ENCODE data around the gene ARL16.

Gene ARL16

DNA sequence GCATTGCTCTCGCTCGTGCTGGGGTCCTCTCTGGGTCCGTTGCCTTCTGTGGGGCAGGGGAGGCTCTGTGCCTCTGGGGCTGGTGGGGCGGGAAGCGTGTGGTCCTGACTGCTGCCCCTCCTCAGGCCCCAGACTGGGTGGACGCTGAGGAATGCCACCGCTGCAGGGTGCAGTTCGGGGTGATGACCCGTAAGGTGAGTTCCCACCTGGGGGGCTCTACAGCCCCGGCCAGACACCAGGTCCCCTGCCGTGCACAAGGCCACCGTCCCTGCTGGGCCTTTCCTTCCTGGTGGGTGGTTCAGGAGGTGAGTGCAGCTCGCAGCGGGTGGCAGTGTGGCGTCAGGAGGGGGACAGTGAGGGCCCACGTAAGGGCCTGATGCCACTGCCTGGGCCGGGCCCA is 7.0 kb upstream of the ARL16 start:
- H3K4me1 ChIP-seq (ENCODE audit: control insufficient read depth, insufficient read depth, low read length), result no peaks in the 10 kb centered on the region
- no peaks in the 10 kb centered on the region for H3K9me3 ChIP-seq (ENCODE audit: control insufficient read depth, insufficient read depth, low read depth, low read length)
- peaks cover 98% of the 10 kb centered on the region for H3K36me3 ChIP-seq (ENCODE audit: control insufficient read depth, insufficient read depth, low read length)
- H3K27ac ChIP-seq (ENCODE audit: low read depth, low read length), result no peak overlapping the region
- no peak overlapping the region for H3K9ac ChIP-seq (ENCODE audit: low read length)
- no peak overlapping the region for H3K4me3 ChIP-seq (ENCODE audit: low read depth, low read length)
- H3K27me3 ChIP-seq (ENCODE audit: control insufficient read depth, insufficient read depth, low read length), result no peaks in the 10 kb centered on the region

DNA sequence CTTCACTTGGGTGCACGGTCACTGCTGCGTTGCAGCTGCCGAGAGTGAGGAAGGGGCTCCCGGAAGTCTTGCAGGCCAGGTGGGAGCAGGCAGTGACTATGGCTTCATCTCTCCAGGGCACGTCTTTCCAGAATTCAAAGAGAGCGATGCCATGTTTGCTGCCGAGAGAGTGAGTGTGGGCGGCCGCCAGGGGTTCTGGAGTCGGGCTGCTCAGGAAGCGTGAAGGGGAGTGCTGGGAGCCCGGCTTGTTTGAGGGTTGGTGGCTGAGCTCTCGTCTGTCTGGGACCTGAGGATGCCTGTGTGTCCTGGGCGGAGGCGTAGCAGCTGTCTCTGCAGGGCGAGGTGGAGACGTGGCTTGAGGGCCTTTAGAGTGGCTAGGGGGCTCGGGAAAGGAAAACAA is 6.5 kb upstream of the ARL16 start:
- H3K9me3 ChIP-seq (ENCODE audit: control insufficient read depth, insufficient read depth, low read depth, low read length), result no peaks in the 10 kb centered on the region
- H3K27ac ChIP-seq (ENCODE audit: low read depth, low read length), result no peak overlapping the region
- peaks cover 98% of the 10 kb centered on the region for H3K36me3 ChIP-seq (ENCODE audit: control insufficient read depth, insufficient read depth, low read length)
- H3K27me3 ChIP-seq (ENCODE audit: control insufficient read depth, insufficient read depth, low read length), result no peaks in the 10 kb centered on the region
- H3K4me1 ChIP-seq (ENCODE audit: control insufficient read depth, insufficient read depth, low read length), result peaks cover 3% of the 10 kb centered on the region; the same call in 1 of the 2 replicates
- no peak overlapping the region for H3K9ac ChIP-seq (ENCODE audit: low read length)
- no peak overlapping the region for H3K4me3 ChIP-seq (ENCODE audit: low read depth, low read length)

DNA sequence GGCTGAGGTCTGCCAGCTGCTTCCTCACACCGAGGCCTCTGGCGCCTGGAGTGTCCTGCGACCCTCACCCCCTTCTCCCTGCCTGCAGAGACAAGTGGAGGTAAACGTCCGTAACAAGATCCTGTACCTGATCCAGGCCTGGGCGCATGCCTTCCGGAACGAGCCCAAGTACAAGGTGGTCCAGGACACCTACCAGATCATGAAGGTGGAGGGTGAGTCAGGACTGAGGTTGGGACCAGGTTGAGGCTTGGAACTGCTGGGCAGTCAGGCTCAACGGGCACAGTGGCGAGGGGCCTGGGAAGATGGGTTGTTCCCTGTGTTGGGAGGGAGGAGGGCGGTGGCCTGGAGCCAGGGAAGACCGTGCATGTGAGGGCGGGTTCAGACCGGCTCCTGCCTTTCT is 5.0 kb upstream of the ARL16 start:
- Histone ChIP-seq H3K4me1 (ENCODE audit: control insufficient read depth, insufficient read depth, low read length) (peaks cover 9% of the 10 kb centered on the region), H3K27ac (ENCODE audit: low read depth, low read length) (no peak overlapping the region), H3K9me3 (ENCODE audit: control insufficient read depth, insufficient read depth, low read depth, low read length) (no peaks in the 10 kb centered on the region), H3K4me3 (ENCODE audit: low read depth, low read length) (no peak overlapping the region), H3K36me3 (ENCODE audit: control insufficient read depth, insufficient read depth, low read length) (peaks cover 84% of the 10 kb centered on the region), H3K27me3 (ENCODE audit: control insufficient read depth, insufficient read depth, low read length) (no peaks in the 10 kb centered on the region), H3K9ac (ENCODE audit: low read length) (no peak overlapping the region)

DNA sequence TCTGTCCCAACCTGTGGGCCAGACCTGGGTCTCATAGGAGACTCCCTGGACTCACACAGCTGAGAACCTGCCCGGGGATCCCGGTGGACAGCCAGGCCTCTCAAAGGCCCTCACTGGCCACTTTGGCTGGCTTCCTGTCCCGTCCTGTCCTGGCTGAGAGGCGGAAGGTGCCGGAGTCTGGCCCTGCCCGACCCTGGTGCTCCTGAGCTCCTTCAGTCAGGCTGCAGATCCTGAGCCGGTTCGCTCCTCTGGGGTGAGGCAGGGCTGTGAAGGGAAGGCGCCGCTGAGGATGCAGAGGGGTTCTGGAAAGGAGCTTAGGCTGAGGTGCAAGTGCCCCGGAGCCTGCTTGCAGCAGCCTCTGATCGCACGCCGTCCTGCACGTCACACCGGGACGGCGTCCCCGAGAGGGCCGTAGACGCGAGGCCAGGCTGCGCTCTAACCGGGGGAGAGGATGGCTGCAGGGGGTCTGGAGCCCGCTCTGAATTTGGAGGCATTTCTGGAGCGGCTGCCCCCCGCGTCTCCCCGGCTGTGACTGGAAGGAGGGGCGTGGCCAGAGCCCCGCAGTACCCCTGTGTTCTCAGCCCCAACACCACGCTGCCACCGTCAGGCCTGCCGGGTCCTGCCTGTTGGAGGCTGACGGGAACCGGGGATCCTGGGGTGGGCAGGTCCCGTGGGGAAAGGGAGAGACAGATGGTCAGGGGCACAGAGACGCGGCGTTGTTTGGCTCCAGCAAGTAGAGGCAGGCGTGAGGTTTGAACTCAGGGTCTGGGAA is 4.4 kb upstream of the ARL16 start:
- Histone ChIP-seq H3K9me3 (ENCODE audit: control insufficient read depth, insufficient read depth, low read depth, low read length) (no peaks in the 10 kb centered on the region), H3K36me3 (ENCODE audit: control insufficient read depth, insufficient read depth, low read length) (peaks cover 77% of the 10 kb centered on the region), H3K4me1 (ENCODE audit: control insufficient read depth, insufficient read depth, low read length) (peaks cover 9% of the 10 kb centered on the region), H3K4me3 (ENCODE audit: low read depth, low read length) (no peak overlapping the region), H3K27ac (ENCODE audit: low read depth, low read length) (no peak overlapping the region), H3K9ac (ENCODE audit: low read length) (no peak overlapping the region), H3K27me3 (ENCODE audit: control insufficient read depth, insufficient read depth, low read length) (no peaks in the 10 kb centered on the region)

DNA sequence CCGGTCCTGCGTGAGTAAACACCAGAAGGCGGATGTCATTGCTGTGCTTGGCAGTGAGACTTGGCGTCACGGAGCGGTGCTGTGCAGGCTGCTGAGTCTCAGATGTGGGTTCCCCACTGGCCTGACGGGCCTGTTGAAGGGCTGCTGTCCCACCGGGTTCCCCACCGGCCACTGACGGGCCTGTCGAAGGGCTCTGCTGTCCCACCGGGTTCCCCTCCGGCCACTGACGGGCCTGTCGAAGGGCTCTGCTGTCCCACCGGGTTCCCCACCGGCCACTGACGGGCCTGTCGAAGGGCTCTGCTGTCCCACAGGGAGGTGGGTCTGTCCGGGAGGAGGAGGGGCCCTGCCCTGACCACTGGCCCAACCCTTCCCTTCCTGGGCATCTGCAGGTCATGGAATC is 3.0 kb upstream of the ARL16 start:
- H3K9ac ChIP-seq (ENCODE audit: low read length), result no peak overlapping the region
- H3K4me3 ChIP-seq (ENCODE audit: low read depth, low read length), result no peak overlapping the region
- H3K4me1 ChIP-seq (ENCODE audit: control insufficient read depth, insufficient read depth, low read length), result peaks cover 14% of the 10 kb centered on the region
- no peaks in the 10 kb centered on the region for H3K27me3 ChIP-seq (ENCODE audit: control insufficient read depth, insufficient read depth, low read length)
- no peaks in the 10 kb centered on the region for H3K9me3 ChIP-seq (ENCODE audit: control insufficient read depth, insufficient read depth, low read depth, low read length)
- no peak overlapping the region for H3K27ac ChIP-seq (ENCODE audit: low read depth, low read length)
- peaks cover 69% of the 10 kb centered on the region for H3K36me3 ChIP-seq (ENCODE audit: control insufficient read depth, insufficient read depth, low read length)

DNA sequence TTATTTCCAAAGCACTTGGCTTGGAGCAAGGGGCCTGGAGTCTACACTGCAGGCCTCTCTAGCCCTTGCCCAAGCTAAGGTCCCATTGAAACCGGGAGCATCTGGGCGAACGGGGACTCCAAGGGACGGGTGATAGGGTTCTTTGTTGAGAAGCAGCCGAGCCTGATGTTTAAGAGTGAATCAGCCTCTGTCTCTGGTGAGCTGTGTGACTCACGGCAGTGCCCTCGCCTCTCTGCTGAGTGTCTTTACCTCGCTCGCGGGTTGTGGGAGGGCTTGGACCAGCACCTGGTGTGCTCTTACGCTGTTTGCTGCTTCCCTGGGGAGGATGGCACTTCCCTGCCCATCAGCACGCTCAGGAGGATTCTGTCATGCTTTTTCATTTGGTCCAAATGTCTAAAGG is 1.5 kb upstream of the ARL16 start:
- peaks cover 59% of the 10 kb centered on the region for H3K36me3 ChIP-seq (ENCODE audit: control insufficient read depth, insufficient read depth, low read length)
- H3K4me3 ChIP-seq (ENCODE audit: low read depth, low read length), result peak overlapping the region; percentile 75
- H3K9me3 ChIP-seq (ENCODE audit: control insufficient read depth, insufficient read depth, low read depth, low read length), result no peaks in the 10 kb centered on the region
- peak overlapping the region; percentile 77 for H3K9ac ChIP-seq (ENCODE audit: low read length)
- peaks cover 14% of the 10 kb centered on the region for H3K4me1 ChIP-seq (ENCODE audit: control insufficient read depth, insufficient read depth, low read length)
- H3K27me3 ChIP-seq (ENCODE audit: control insufficient read depth, insufficient read depth, low read length), result no peaks in the 10 kb centered on the region
- no peak overlapping the region for H3K27ac ChIP-seq (ENCODE audit: low read depth, low read length)

DNA sequence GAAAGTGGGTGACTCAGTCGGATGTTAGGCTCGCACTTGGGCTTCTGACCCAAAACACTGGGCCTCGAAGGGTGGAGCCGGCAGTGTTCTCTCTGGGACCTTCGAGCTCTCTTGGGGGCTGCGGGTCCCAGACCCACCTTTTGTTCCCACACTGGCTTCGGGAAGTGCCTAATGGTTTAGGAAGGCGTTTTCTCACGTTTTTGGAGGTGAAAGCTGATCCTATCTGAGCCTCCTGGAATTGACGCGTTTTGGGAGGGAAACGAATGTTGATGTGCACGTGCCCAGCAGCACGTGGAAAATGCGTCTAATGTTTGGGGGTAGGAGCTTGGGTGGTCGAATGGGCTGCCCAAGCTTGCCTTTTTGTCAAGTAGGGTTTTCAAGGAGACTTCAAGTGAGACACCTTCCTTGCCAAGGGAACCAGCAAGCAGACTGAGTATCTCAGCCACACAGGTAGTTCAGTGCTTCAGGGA is 880 bp upstream of the ARL16 start:
- Histone ChIP-seq H3K4me3 (ENCODE audit: low read depth, low read length) (peak overlapping the region; percentile 75), H3K9me3 (ENCODE audit: control insufficient read depth, insufficient read depth, low read depth, low read length) (no peaks in the 10 kb centered on the region), H3K27me3 (ENCODE audit: control insufficient read depth, insufficient read depth, low read length) (no peaks in the 10 kb centered on the region), H3K27ac (ENCODE audit: low read depth, low read length) (peak overlapping the region; percentile 24; the same call in 1 of the 2 replicates), H3K36me3 (ENCODE audit: control insufficient read depth, insufficient read depth, low read length) (peaks cover 53% of the 10 kb centered on the region), H3K4me1 (ENCODE audit: control insufficient read depth, insufficient read depth, low read length) (peaks cover 14% of the 10 kb centered on the region), H3K9ac (ENCODE audit: low read length) (peak overlapping the region; percentile 77)

DNA sequence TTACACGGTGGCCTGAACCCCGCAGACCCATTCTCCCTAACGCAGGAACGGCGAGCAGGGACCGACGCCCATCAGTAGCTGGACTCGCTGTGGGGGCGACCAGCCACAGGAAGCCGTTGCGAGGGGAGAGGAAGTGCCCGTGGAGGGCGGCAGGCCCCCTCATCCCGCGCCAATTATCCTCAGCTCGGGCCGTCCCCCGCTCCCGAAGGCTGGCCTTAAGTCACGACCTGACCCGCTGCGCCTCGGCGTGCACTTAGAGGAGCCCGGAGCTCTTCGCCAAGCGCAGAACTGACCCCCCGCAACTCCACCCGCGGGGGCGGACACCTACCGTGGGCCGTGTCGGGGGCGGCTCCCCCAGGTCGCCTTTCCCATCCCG is 401 bp downstream of the ARL16 start:
- H3K4me3 ChIP-seq (ENCODE audit: low read depth, low read length), result peak overlapping the region; percentile 98
- no peaks in the 10 kb centered on the region for H3K27me3 ChIP-seq (ENCODE audit: control insufficient read depth, insufficient read depth, low read length)
- H3K27ac ChIP-seq (ENCODE audit: low read depth, low read length), result peak overlapping the region; percentile 83; the same call in 1 of the 2 replicates
- H3K36me3 ChIP-seq (ENCODE audit: control insufficient read depth, insufficient read depth, low read length), result peaks cover 40% of the 10 kb centered on the region
- no peaks in the 10 kb centered on the region for H3K9me3 ChIP-seq (ENCODE audit: control insufficient read depth, insufficient read depth, low read depth, low read length)
- H3K4me1 ChIP-seq (ENCODE audit: control insufficient read depth, insufficient read depth, low read length), result peaks cover 14% of the 10 kb centered on the region
- H3K9ac ChIP-seq (ENCODE audit: low read length), result peak overlapping the region; percentile 90

DNA sequence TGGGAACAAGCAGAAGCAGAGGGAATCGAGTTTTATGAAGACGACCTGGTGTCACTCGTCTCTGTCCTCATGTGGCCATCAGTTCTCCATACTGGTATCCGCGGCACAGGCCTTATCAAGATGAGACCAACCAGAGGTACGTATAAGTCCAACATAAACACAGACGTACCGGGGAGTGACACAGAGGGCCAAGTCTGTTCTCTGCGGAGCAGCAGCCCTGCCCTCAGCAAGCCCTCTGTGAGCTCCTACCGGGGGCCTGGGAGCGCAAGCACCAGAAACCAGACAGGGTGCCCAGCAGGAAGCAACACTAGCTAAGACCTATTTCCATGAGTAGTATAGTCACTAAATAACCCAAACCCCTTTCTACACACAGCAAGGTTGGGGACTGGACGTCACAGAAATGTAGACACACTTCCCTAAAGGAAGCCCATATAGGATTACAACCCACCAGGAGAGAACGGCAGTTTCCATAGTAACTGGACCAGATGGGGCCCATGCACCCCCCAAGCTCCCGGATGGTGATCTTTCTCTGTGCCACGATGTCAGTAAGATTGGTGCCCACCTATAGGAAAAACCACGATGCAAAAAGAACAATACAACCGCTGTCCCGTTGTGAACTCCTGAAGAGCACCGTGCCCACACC is 911 bp downstream of the ARL16 start:
- no peaks in the 10 kb centered on the region for H3K27me3 ChIP-seq (ENCODE audit: control insufficient read depth, insufficient read depth, low read length)
- peak overlapping the region; percentile 83; the same call in 1 of the 2 replicates for H3K27ac ChIP-seq (ENCODE audit: low read depth, low read length)
- H3K9me3 ChIP-seq (ENCODE audit: control insufficient read depth, insufficient read depth, low read depth, low read length), result no peaks in the 10 kb centered on the region
- H3K36me3 ChIP-seq (ENCODE audit: control insufficient read depth, insufficient read depth, low read length), result peaks cover 35% of the 10 kb centered on the region
- H3K4me3 ChIP-seq (ENCODE audit: low read depth, low read length), result peak overlapping the region; percentile 98
- peaks cover 14% of the 10 kb centered on the region for H3K4me1 ChIP-seq (ENCODE audit: control insufficient read depth, insufficient read depth, low read length)
- peak overlapping the region; percentile 90 for H3K9ac ChIP-seq (ENCODE audit: low read length)

DNA sequence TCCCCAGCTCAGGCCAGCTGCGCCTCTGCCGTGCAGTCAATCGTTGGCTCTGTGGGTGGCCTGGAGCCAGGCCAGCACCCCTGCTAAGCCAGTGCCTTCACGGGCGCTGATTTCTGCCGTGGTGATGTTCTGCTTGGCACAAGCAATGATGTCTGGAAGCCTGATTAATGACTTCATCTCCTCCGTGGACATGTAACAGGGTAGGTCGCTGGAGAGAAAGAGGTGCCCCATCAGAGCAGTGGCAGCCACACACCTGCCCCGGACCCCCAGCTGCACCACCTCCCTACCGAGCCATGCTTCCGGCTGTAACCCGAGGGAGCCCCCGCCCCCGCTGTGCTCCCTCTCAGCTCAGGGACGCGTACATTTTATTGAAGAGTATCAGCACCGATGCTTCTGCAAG is 1.9 kb downstream of the ARL16 start:
- no peak overlapping the region for H3K27ac ChIP-seq (ENCODE audit: low read depth, low read length)
- no peak overlapping the region for H3K9ac ChIP-seq (ENCODE audit: low read length)
- no peaks in the 10 kb centered on the region for H3K9me3 ChIP-seq (ENCODE audit: control insufficient read depth, insufficient read depth, low read depth, low read length)
- no peak overlapping the region for H3K4me3 ChIP-seq (ENCODE audit: low read depth, low read length)
- peaks cover 25% of the 10 kb centered on the region for H3K36me3 ChIP-seq (ENCODE audit: control insufficient read depth, insufficient read depth, low read length)
- H3K27me3 ChIP-seq (ENCODE audit: control insufficient read depth, insufficient read depth, low read length), result no peaks in the 10 kb centered on the region
- peaks cover 14% of the 10 kb centered on the region for H3K4me1 ChIP-seq (ENCODE audit: control insufficient read depth, insufficient read depth, low read length)

DNA sequence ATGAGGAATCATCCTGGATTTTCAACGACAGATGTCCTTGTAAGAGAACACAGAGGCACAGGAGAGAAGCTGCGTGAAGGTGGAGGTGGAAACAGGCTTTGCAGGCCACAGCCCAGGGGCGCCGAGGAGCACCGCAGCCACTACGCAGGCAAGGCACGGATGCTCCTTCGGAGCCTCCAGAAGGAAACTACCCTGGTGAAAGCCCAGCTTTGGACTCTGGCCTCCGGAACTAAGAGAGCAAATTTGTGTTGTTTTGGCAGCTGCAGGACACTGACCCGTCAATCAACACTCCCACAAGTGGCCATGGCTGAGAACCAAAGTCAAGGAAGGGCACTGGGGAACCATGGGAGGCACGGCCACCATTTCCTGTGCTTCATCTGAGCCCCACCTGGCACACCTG is 3.4 kb downstream of the ARL16 start:
- Histone ChIP-seq H3K9ac (ENCODE audit: low read length) (no peak overlapping the region), H3K27ac (ENCODE audit: low read depth, low read length) (no peak overlapping the region), H3K9me3 (ENCODE audit: control insufficient read depth, insufficient read depth, low read depth, low read length) (no peaks in the 10 kb centered on the region), H3K27me3 (ENCODE audit: control insufficient read depth, insufficient read depth, low read length) (no peaks in the 10 kb centered on the region), H3K36me3 (ENCODE audit: control insufficient read depth, insufficient read depth, low read length) (peaks cover 14% of the 10 kb centered on the region), H3K4me1 (ENCODE audit: control insufficient read depth, insufficient read depth, low read length) (peaks cover 12% of the 10 kb centered on the region), H3K4me3 (ENCODE audit: low read depth, low read length) (no peak overlapping the region)
